DMS153 (cell line): ENCODE data around the gene TMEM126A.
A peak's percentile ranks its signal among the peaks of the same experiment; 100 is the strongest.
"Not testable (repeated sequence)": the region's sequence is repeated elsewhere in the genome, so short reads cannot be mapped to it uniquely, and the experiment has no call there.

Experiments
- DNase-seq: peaks from one replicate; lab custom pipeline; 2025; lab: John Stamatoyannopoulos, UW

Gene TMEM126A

GRCh38 chr11:85658180-85658579 is 10.4 kb downstream of the TMEM126A start:
- no peak for DNase-seq

GRCh38 chr11:85661972-85662664 is 14.4 kb downstream of the TMEM126A start:
- DNase-seq = no peak

DNA sequence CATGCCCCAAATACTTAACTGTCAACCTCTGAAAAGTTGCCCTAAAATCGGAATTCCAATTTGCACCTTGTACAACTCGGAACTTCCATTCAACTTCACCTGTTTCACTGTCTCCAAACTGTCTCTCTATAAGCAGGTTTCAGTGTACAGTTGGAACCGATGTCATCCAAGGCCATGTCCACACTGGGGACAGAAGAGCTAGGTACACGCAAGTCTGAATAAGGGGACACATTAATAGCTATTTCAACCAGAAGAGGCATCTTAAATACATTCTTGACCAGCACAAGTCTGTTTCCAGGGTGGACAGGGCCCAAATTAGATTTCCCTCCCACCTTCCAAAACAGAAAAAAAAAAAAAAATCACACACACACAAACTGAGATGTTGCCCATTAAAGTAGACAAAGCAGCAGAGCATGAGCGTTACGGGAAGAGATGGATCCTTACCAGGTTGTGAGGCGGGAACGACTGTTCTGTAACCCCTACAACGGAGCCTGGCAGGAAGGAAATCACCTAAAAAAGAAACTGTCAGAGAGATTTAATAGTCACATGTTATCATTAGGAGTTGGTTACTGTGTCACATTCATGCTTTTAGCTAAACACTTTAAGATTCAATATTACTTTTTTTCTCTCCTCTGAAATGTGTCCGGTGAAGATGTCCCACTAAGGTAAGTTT is 15.4 kb downstream of the TMEM126A start:
- no peak for DNase-seq

DNA sequence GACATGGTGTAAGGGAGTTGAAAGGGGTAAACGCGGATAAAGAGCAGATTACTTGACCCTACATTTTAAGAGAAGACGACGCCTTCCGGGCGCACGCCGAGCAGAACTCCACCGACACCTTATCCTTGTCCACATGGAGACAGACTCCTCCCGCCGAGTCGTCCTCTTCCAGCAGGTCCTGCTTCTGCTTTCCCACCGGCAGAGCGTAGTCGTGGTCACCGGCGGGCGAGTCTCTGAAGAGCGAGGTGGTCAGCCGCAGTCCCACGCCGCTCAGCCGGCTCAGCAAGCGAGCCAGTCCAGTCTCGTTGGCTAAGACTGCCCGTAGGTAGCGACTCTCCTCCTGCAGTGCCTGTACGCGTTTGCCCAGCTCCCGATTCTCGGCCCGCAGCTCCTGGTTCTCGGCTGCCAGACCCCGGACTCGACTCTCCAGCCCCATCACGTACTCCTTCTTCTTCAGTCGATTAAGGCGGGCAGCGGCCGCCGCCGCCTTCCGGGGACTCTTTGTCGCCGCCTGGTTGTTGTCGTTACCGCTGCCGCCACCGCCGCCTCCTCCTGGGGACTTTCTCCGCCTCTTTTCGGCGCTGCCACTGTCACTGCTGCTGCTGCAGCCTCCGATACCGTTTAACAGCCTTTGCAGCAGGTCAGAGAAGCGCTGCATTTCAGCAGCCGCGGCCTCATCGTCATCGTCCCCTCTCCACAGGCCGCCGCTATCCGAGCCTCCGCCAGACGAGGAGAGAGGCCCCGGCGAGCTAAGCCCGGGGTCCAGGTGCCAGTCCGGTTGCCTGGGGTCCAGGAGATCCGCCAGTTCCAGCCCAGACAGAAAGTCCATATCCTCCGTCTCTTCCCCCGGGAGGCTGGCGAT is 16.2 kb downstream of the TMEM126A start:
- peak; percentile 46 for DNase-seq

GRCh38 chr11:85664615-85665481 is 17.1 kb downstream of the TMEM126A start, which contains the start of gene CREBZF:
CREBZF (minus strand) TSS chr11:85665129; CDS start chr11:85664875, 254 bp downstream.
- DNase-seq = peak; percentile 90

GRCh38 chr11:85665733-85666132 is 18.0 kb downstream of the TMEM126A start:
- no peak for DNase-seq

DNA sequence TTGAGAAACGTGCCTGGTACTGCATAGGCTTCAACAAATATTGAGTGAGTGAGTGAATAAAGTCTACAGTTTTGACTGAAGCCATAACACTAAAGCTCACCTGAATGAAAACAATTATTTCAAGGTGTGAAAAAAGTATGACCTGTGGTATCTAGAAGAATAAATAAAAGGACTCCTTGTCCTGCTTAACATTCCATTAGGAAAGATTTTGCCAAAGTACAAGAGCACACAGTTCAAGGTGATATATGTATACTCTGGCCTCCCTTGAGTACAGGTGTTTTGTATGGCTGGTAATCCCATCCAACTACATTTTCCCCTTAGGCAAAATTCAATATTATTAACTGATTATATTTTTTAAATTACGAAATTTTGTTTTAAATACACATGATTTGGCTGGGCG is 18.9 kb downstream of the TMEM126A start:
- DNase-seq = no peak

GRCh38 chr11:85668157-85668556 is 20.4 kb downstream of the TMEM126A start:
- no peak for DNase-seq

DNA sequence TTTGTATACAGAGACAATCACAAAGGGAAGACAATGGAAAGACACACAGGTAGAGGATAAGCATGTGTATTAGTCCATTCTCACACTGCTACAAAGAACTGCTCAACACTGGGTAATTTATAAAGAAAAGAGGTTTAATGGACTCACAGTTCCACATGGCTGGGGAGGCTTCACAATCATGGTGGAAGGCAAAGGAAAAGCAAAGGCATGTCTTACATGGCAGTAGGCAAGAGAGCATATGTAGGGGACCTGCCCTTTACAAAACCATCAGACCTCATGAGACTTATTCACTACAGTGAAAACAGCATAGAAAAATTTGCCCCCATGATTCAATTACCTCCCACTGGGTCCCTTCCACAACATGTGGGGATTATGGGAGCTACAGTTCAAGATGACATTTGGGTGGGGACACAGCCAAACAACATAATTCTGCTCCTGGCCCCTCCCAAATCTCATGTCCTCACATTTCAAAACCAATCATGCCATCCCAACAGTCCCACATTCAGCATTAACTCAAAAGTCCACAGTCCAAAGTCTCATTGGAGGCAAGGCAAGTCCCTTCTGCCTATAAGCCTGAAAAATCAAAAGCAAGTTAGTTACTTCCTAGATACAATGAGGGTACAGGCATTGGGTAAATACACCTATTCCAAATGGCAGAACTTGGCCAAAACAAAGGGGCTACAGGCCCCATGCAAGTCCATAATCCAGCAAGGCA is 23.3 kb downstream of the TMEM126A start:
- DNase-seq = not testable (repeated sequence)

DNA sequence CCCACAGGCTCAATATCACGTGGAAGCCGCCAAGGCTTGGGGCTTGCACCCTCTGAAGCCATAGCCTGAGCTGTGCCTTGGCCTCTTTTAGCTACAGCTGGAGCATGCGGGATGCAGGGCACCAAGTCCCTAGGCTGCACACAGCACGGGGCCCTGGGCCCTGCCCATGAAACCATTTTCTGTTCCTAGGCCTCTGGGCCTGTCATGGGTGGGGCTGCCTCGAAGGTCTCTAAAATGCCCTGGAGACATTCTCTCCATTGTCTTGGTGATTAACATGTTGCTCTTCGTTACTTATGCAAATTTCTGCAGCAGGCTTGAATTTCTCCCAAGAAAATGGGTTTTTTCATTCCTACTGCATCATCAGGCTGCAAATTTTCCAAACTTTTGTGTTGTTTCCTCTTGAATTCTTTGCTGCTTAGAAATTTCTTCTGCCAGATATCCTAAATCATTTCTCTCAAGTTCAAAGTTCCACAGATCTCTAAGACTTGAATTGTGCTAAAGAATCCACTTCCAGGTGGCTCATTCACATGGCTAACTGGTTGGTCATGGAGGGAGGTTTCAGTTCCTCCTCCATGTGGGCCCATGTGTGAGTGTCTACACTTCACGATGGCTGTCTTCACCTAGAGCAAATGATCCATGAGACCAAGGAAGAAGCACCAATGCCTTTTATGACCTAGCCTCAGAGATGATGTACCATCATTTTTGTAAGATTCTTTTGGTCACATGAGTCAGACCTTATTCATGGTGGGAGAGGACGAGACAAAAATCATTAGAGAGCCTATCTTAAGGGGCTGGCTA is 24.5 kb downstream of the TMEM126A start:
- DNase-seq = no peak

DNA sequence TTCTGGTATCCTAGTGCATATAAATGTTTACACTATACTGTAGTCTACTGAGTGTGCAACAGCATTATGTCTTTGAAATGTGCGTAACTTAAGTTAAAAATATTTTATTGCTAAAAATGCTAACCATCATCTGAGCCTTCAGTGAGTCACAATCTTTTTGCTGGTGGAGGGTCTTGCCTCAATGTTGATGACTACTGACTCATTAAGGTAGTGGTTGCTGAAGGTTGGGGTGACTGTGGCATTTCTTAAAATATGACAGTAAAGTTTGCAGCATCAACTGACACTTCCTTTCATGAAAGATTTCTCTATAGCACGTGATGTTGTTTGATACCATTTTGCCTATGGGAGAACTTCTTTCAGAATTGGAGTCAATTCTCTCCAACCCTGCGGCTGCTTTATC is 25.6 kb downstream of the TMEM126A start:
- no peak for DNase-seq

GRCh38 chr11:85679576-85679975 is 31.8 kb downstream of the TMEM126A start:
- DNase-seq = no peak

DNA sequence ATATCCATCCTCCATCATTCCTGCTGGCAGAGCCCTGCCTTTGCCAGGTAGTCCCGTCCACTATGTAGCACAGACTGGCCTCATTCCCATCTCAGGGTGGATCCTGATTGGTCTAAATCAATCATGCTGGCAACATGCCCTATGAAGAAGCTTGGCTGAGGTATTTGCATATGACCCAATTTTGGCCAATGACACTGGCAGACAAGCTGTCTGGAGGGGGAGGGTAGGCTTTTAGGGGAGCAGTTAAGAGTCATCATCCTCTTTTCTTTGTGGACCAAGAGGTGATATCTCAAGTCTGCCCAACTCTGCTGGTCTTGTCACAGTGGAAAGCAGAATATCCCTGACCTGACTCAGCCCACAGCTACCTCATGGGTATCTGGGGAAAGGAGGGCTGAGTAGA is 33.1 kb downstream of the TMEM126A start:
- no peak for DNase-seq

- peak; percentile 11 for DNase-seq
Observed at GRCh38 chr11:85682330-85683305, 34.9 kb downstream of the TMEM126A start.

GRCh38 chr11:85685125-85685819 is 37.5 kb downstream of the TMEM126A start:
- no peak for DNase-seq

- DNase-seq = peak; percentile 92
Observed at GRCh38 chr11:85685820-85686459, 38.2 kb downstream of the TMEM126A start, which contains the start of gene CCDC89. CCDC89 (minus strand) TSS chr11:85686195; CDS start chr11:85686130, 65 bp downstream.

- peak; percentile 3 for DNase-seq
Observed at GRCh38 chr11:85694385-85694980, 46.7 kb downstream of the TMEM126A start.
